GM19395 (cell line): ENCODE measurements around the gene SCUBE1.

Experiments
- ATAC-seq: cut with Tn5 transposase; IDR thresholded peaks from one replicate; pipeline ENCODE4 v1.9.1; 2021; ENCODE audit warnings: mild to moderate bottlenecking, moderate library complexity; ENCODE audit not compliant: unreplicated experiment

The SCUBE1 gene

DNA sequence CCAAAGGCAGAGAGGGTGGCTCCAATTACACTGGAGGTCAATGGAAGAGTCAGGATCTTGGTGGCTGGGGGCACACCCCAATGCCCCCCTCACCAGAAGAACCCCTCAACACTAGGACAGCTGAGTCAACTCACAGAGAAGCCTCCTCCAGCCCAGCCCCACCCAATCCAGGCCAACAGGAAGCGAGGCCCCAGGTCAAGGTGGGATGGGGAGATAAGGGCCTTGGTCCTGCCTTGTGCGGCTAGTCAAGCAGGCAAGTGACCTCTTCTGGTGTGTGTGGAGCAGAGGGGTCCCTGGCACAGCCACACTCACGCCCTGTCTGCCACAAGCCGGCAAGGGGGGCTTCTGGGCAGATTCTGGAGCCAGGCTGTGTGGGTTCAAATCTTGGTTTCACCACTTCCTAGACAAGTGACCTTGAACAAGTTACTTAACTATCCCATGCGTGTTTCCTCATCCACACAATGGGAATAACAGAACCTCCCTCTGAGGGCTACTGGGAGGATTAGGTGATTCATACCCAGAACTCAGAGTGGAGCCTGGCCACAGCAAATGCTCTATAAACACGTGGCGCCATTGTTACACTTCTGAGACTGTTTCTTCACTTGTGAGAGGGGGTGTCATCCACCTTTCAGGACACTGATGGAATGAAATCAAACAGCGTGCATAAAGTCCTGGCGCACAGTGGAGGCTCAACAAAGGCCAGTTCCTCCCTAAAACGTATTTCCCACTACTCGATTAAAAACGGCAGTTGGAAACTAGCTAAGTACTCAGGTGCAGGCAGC, 159.5 kb downstream of the SCUBE1 start:
- ATAC-seq = no peak

DNA sequence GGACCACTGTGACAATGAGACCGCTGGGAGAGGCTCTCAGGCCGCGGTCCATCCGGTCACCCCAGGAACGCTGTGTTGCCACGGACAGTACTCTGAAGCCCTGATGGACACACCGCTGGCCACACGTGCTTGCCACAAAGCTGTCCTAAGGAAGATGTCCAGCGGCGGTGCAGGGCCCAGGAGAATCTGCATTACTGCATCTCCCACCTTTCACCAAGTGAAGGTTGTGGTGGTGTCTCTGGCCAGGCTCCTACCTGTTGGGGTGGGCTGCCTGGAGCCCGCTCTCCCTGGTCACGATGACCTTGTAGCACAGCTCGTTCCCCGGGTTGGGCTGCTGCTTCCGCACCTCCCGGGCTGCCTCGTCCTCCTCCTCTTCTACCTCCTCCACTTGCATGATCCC, 160.4 kb downstream of the SCUBE1 start:
- ATAC-seq = no peak

DNA sequence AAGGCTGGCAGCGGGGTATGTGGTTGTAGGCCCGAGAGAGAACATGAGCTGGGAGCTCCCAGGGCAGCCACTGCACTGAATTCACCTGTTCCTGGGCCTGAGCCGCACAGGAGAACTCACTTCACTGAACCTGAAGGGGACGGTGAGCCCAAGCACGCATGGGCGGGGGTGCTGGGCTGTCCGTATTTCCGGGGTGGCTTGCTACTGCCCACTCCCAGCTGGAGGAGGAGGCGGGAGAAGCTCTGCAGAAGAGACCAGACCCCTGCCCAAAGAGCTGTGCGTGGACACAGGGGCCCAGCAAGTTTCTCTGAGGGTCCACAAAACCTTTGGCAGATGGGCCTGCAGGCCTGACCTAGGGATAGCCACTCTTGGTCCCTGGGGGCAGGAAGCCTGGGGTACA, 161.1 kb downstream of the SCUBE1 start:
- ATAC-seq = no peak

DNA sequence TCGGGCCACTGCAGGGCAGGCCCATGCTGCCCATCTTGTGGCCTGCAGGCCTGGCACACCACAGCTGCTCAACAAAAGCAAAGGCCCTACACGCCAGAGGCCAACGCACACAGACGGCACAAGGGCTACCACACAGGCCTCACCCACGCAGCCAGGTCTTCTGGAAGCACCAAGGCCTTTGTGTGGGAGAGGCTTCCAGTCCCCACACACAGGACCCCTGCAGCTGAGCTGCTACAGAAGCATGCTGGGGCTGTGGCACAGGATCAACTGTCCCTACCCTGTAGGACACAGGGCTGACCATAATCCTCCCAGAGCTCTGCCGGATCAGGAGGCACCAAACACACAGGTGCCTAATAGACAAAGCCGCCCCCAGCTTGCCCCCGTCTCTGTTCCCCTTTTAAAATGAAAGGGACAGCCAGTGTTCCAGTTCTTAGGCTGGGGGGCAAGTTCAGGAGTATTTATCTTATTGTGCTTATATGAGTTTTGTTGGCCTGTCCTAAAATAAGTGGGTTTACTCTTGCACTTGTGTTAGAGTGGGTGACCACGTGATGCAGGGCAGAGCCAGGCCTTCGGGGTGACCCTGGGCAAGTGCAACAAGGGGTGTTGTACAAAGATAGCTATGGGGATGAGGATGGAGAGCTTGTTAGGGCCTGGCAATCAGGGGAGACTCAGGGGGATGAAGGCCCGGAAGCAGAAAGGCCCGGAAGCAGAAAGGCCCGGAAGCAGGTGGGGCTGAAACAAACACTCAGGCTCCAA, 161.7 kb downstream of the SCUBE1 start:
- ATAC-seq = no peak

DNA sequence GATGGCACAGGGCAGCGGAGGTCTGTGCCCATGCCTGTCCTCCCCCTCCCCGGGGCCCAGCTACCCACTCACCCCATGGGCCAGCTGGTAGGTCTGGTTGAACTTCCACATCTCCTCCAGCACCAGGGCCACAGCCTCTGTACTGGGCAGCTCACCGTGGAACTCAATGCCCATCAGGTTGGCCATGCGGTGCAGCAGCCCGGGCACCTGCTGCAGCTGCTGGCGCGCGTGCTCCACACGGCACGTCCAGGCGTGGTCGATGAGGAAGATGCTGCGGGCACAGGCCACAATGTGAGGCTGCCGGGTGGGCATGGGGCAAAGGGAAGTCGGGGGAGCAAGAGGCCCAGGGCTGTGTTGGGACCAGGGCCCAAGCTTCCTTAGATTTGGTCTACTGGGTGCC, 162.5 kb downstream of the SCUBE1 start:
- no peak for ATAC-seq

DNA sequence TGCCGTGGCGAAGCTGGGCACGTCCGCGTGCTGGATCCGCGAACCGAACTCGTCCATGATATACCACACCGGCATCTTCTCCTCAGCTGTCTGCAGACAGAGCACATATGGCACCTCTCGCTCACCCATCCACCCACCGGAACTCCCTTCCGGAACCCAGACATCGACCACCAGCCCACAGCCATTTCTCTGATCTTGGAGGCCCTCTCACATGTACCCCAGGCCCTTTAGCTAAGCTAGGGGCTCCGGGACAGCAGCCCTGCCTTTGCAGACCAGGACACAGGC, 163.3 kb downstream of the SCUBE1 start:
- ATAC-seq = no peak

DNA sequence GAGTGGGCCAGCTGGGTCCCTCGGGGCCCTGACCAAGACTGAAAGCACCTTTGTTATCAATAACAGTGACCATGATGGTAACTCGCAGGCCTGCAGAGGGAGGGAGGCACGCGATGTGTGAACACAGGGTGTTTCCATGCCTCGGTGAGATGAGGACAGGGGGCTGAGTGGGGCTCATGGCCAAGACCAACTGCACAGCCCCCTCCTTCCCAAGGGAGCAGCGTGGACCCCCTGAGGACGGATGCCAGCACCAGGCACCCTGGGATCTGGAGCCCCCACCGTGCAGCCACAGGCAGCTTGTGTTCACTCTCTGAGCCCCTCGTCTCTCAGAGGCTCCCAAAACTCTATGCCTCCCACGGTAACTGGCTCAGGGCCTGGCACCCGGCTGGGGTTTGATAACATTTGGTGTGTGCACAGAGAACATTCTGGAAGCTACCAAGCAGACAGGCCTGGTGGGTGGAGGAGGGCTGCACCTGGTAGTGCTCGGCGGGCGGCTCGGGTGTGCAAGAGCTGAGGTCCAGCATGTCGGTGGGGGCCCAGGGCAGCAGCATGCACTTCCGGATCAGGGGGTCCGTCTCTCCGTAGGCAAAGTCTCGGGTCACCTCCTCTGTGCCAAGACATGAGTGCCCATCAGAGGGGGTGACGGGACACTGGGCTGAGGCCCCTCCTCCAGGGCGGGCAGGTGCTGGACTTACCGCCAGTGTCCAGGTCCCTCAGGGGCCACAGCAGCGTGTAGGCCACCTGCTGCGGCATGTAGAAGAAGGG, 163.8 kb downstream of the SCUBE1 start:
- ATAC-seq = no peak

DNA sequence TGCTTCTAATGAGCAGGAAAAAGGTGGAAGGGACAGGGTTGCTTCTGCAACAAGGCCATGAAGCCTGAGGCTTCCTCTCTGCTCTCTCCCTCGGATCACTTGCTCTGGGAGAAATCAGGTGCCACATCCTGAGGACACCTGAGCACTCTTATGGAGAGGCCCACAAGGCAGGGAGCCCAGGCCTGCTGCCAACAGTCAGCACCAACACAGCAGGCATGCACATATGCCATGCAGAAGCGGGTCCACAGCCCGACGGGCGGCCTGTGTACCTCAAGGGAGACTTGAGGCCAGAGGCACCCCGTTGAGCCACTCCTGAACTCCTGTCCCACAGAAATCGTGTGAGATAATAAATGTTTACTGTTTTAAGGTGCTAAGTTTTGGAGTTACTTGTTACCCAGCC, 165.7 kb downstream of the SCUBE1 start:
- ATAC-seq = no peak

DNA sequence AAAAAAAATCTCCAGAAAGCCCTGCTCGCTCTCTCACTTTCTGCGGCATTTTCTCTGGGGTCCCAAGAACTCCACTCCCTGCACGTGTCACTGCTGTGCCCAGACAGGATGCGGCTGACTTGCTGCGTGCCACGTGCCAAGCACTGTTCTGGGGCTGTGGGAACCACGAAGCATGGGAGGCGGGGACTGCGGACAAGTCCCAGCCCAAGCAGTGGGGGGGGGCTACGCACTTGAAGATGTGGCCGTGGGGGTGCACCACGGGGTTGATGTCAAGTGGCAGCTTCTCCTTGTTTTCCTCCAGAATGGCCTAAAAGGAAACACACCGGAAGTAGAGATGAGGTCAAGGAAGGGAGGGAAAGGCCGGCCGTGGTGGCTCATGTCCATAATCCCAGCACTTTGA, 167.1 kb downstream of the SCUBE1 start:
- ATAC-seq = no peak

DNA sequence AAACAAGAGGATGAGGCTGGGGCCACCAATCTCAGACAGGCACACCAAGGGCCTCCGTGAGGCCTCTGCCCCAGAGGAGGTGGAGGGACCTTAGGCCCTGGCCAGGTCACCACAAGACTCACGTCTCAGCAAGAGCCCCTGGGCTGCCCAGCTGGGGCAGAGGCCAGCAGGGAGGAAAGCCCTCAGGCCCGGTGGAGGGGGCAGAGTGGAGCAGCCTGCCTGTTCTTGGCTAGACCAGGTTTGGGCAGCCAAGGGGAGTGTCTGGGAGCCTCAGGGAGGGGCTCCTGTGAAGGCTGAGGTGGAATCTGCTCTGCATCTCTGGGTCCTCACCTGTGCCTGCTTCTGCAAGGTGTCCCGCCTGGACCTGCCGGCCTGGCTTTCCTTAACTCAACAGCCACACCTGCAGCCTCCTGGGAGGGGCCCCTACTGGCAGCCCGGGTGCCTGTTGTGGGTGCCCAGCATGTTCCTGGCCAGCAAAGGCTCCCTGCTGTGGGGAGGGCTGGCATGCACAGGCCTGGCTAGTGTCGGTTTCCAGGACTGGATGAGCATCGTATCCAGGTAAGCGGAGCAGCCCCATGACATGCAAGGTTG, 168.1 kb downstream of the SCUBE1 start:
- no peak for ATAC-seq

DNA sequence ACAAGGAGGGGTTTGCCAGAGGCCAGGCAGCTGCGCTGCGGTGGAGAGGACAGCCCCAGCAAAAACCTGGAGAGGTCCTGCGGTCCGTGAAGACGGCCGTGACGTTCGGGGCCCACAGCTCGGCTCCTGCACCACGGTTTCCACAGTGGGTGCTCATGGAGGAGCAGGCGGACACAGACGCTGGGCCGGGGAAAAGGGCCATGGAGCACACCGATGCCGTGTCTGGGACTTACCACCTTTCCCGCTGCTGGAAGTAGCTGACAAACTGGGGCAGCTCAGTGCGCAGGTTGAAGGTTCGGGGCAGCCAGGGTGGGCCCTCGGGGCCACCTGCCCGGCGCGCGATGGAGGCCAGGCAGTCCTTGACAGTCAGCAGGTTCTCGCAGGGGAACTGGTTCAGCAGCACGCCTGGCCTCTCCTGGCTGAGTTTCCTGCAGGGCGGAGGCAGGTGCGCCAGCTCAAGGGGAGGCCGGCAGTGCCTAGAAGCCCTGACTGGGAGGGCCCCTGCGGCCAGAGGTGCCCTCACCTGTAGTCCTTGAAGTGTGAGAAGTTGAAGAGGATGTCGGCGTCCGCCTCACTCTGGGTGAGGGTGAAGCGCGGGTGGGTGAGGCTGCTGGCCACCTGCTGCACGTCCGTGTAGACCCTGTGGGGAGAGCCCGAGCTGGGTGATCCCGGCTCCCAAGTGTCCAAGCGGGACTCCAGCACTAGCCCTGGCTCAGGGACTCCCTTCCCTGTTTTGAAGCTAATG, 169.0 kb downstream of the SCUBE1 start:
- ATAC-seq = no peak

DNA sequence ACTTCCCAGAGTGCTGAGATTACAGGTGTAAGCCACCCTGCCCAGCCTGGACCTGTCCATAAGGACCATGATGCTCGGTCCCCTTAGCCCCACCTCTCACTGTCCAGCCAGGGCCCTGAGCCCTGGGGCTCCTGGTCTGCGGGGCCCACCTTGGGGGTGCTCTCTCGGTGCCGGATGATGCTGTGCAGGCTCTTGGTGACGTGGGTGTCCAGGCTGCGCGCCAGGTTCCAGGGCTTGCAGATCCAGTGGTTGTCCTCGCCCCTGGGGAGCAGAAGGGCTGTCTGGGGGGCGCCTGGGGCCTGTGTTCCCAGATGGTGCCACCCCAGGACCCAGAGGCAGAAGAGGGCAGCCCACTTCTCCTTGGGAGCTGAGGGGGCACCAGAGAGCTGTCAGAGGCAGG, 169.6 kb downstream of the SCUBE1 start:
- no peak for ATAC-seq

DNA sequence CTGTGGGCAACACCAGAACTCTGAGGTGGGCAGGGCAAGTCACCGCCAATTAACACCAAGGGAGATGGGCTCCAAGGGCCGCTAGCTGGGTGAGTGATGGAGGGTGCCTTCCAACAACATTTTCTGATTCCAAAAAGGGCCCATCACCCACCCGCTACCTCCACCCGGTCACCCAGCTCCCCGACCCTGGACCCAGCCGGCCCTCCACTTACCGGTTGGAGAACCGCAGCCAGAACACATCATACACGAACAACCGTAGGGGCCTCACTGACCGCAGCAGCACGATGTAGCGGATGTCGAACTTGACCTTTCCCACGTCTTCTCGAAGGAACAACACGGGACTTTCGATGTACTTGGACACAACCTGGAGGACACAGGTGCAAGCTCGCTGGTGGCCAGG, 171.0 kb downstream of the SCUBE1 start:
- no peak for ATAC-seq

DNA sequence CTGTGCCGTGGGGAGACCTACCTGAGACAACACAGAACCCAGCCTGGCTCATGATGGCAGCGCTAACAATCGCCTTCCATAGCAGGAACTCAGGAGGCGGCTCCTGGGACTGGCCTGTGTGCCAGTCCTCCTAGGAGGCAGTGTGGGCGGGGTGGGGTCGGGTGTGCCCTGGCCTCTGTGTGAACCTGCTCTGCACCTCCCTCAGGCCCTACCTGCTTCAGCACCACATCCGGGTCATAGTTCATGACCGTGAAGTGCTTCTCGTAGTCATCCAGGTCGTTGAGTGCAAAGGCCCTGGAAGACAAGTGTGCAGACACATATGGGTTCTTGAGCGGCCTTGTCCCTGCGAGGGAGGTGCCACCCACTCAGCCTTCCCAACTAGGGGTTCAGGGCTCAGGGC, 171.6 kb downstream of the SCUBE1 start:
- no peak for ATAC-seq

DNA sequence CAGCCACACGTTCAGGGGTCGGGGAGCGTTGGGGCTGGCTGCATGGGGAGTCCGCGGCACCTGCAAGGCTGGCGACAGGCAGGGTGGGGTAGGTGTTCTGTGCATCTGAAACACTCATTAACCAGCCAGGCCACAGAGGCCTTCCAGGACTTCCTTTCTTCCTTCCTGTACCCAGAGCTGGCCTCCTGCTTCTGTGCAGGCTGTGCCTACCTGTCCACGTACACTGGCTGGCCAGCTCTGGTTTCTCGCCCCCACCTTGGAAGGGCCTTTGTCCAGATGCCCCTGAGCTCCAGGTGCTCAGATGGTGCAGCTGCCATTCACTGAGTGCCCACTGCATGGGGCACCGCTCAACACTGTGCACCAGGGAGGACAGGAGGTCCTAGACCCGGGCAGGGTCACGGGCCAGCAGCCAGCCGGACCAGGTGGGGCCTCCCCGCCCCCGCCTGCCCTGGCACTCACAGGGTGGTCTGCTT, 172.1 kb downstream of the SCUBE1 start:
- no peak for ATAC-seq

DNA sequence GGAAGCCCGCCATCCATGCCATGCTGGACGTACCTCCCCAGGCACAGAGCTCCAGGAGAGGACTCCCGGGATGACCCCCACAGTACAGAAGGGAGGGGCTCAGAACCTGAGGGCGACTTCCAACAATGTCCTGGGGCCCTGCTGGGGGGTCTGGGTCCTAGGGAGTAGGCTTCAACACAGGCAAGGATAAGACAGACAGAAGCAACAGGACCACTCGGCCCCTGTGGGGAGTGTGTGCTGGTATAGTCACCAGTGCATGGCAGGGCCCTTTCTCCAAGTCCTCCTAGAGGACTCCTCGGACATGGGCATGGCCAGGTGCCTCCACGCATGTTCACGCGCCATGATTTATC, 173.1 kb downstream of the SCUBE1 start:
- ATAC-seq = no peak

DNA sequence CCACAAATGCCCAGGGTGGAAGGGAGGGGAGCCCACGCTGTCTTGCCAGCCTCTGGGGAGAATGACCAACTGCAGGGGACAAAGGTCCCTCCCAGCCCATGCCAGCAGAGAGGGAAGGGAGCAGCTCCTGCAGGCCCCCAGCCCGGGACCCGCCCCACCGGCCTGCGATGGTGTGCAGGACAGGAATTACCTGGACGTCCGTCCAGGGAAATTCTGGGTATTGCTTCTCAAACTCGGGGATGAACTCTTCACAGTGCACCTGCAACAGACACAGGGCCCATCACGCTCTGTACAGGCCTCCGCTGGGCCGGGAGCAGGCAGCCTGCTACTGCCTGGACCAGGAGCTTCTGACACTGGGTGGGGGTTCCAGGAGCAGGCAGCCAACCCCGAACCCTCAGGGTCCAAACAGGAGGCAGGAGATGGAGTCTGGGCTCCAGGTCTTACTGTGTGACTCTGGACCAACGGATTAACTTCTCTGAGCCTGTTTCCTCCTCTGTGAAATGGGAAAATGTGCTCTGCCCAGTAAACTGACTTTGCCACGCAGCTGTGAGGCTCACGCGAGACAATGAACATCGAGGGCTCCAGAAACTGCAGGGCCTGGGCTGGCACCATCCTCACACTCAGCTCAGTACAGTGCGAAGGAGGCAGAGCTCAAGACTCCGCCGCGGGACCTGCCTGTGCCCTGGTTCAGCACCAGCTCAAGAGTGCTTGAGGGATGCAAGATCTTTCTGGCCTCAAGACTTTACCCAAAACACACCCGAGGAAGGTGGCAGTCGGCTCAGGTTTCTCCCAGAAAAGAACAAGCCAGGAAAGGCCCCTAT, 173.7 kb downstream of the SCUBE1 start:
- ATAC-seq = no peak

DNA sequence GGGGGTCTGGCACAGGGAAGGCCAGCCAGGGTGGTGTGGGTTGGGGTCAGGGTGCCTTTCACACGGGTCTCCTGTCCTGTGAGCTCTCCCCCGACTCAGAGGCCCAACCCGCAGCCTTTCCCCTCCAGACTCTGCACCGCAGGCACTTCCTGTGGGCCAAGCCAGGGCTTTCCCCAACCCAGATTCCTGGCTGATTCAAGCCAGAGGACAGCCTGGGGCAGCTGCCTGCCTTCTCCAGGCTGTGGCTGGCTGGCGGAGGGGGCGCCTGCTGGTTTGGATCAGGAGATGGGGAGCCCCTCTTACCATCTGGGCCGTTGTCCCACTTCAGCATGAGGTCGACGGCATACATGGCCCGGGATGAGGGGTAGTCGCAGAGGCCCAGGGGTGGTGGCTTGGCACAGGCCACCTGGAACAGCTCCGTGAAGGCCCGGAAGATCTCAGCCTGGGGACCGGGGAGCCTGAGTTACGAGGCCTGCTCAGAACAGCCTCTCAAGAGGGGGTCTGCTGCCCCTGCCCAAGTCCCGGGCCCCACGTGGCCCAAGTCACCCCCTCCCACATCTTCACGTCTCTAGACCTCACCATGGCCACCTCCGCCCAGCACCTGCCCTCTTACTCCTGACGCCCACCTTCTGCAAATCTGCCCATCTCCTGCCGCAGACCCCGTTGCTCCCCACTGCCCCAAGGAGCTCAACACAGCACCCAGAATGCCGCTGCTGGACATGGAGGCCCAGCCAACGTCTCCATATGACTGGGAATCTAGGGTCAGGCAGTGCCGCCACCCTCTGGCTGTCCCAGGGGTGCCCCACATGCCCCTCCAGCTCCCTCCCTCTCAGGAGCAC, 174.5 kb downstream of the SCUBE1 start:
- no peak for ATAC-seq

DNA sequence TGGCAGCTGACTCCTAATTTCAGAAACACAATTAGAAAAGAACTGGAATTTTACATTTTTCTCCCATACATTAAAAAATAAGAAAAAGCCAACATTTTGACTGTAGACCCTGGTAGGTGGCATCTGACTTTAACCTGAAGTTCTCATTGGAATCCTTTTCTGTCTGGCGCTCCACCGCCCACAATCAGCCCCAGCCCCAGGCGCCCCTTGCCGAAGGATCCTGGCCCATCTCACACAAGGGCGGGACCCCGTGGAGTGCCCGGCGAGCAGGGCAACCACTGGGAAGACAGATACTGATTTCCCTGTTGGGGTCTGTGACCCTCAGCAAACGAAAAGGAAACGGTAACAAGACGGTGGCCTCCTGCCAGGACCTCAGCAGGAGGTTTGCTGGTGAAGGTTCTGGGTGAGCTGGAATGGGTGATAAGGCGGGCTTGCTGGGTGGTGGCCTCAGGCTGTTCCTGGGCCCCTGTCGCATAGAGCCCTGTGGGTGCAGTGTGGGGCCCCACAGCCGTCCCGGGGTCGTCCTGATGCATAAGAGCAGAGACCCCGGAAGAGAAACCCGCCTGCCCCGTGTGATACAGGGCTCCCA, 176.1 kb downstream of the SCUBE1 start:
- ATAC-seq = no peak
